ENCODE results near the gene TES.

GRCh38 chr7:116239020-116239419 lies 28.7 kb downstream of the TES start:
- TF ChIP-seq EZH2 (IDR thresholded peaks at IDR 0.05; ENCODE audit: borderline replicate concordance, low read depth, low read length, severe bottlenecking) (no peak), CTCF (IDR thresholded peaks at IDR 0.05; ENCODE audit: borderline replicate concordance, extremely low read depth, low read length, poor library complexity, severe bottlenecking) (no peak)

Data from DND-41 (cell line).